ENCODE measurements around the gene MEOX1.

The MEOX1 gene

GRCh38 chr17:43679911-43680310, 18.2 kb upstream of the MEOX1 start:
- no peak for DNase-seq (ENCODE audit: low spot score)

DNA sequence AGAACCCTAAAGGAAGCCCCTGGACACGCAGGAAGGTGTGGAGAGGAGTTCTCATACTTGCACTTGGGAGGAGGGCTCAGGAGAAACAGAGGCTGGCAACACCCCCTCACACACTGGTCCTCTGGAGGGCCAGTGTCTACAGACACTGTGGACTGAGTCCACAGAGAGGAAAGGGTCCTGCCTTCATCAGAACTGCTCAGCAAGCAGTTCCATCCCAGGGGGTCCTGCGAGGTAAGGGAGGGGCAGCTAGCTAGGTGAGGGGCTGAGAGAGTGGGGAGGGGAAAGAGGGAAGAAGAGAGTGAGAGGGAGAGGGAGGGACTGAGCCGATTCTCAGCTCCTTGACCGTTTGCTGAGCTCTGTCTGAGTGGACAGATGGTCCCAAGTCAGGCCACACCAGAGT, 17.7 kb upstream of the MEOX1 start:
- DNase-seq (ENCODE audit: low spot score) = no peak

DNA sequence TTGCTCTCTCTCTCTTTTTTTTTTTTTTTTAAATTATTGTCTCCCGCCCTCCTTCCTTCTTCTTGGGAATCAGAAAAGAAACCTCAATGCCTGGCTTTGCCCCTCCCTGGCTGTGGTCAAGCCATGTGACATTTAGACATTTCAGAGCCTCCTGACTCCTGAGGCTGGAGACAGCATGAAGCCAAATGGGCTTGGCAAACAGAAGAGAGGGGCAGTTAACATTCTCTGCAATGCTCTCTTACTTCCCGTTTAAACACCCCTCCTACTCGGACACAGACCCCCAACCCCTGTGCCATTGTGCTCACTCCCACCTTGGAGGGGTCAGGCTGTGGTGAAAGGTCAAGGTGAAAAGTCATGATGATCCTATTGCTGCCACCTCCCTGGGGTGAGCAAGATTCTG, 14.7 kb upstream of the MEOX1 start:
- DNase-seq (ENCODE audit: low spot score) = no peak

DNA sequence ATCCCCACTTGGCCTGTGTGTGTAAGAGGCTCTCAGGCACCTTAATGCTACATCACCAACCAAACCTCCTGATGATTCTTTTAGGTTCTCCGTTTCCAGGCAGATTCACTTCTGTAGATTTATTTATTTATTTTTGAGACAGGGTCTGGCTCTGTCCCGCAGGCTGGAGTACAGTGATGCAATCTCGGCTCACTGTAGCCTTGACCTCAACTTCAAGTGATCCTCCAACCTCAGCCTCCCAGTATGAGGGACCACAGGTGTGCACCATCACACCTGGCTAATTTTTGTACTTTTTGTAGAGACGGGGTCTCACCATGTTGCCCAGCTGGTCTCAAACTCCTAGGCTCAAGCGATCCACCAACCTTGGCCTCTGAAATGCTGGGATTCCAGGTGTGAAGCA, 12.7 kb upstream of the MEOX1 start:
- DNase-seq (ENCODE audit: low spot score) = no peak

- peak; percentile 79 for DNase-seq (ENCODE audit: low spot score)
These were observed 12.0 kb upstream of the MEOX1 start for GRCh38 chr17:43673516-43674323.

- no peak for DNase-seq (ENCODE audit: low spot score)
These were observed 10.2 kb upstream of the MEOX1 start for GRCh38 chr17:43671755-43672519.

DNA sequence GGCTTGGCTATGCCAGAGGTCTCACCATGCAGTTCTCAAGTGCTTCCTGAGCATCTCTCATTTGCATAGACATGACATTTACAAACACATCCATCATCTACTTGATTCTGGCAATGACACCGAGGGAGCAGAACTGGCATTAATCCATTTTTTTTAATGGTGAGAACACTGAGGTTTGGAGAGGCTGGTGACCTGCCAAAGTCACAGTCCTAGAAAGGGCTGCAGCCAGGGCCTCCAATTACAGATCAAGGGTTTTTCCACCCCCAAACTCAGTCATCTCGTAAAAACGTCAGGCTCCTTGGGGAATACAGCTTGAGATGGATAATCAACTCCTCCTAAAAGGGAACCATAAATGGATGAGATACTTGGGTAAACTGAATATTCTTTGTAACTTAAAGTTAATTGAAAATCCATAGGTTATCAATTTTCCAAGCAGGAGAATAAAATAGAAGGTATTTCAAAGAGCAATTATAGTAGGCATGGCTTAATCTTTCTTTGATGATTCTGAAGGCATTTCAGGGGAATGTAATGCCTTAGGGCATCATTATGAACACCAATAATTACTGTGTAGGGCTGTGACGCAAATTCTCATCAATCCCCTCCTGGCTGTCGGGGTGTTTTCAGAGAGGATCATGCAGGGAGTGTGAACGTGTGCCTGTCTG, 9.4 kb upstream of the MEOX1 start:
- peak; percentile 17 for DNase-seq (ENCODE audit: low spot score)

DNA sequence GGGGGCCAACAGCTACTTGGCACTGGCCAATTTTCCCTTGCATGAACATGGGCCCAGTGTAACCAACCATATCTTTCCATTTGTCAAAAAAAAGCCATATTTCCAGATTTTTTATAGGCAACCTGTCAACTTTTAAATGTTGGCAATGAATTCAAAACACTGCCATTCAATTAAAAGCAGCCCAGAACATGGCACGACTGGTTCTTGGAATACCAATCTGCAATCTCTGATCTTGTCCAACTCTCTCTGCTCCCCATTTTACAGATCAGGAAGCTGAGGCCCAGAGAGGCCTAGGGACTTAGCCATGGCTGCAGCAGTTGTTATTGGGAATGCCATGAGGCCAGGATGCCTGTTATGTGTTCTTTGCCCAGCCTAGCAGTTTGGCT, 8.9 kb upstream of the MEOX1 start:
- DNase-seq (ENCODE audit: low spot score) = no peak

GRCh38 chr17:43669971-43670644, 8.4 kb upstream of the MEOX1 start:
- DNase-seq (ENCODE audit: low spot score) = no peak

DNA sequence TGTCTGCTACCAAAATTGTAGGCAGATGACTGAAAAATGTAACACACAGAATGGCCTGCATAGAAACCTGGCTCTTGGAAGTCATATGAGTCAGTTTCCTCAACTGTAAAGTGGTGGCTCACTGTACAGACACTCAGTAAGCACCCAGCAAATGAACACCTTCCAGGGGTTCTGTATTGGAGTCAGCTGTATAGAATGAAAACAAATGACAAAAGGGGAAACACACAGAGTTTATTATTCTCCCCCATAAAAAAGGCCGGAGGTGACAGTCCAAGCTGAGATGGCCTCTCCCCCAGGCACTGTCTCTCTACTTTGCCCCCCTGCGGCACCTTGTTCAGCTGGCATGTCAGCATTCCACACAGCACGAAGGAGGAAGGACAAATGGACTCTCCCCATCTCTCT, 6.2 kb upstream of the MEOX1 start:
- no peak for DNase-seq (ENCODE audit: low spot score)

DNA sequence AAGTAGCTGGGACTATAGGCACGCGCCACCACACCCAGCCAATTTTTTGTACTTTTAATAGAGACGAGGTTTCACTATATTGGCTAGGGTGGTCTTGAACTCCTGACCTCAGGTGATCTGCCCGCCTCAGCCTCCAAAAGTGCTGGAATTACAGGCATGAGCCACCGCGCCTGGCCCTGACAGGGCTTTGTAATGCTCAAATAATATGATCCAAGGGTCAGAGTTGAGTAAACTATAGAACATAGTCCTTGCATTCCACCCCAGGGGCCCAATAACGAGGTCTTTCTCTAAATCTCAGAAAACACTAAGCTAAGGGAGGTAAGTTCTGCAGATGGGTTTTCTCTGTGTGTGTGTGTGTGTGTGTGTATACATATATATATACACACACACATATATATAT, 5.8 kb upstream of the MEOX1 start:
- DNase-seq (ENCODE audit: low spot score) = no peak

GRCh38 chr17:43665937-43666236, 4.2 kb upstream of the MEOX1 start:
- no peak for DNase-seq (ENCODE audit: low spot score)

- no peak for DNase-seq (ENCODE audit: low spot score)
These were observed 3.6 kb upstream of the MEOX1 start for GRCh38 chr17:43665084-43665936.

GRCh38 chr17:43664096-43664495, 2.4 kb upstream of the MEOX1 start:
- DNase-seq (ENCODE audit: low spot score) = no peak

- DNase-seq (ENCODE audit: low spot score) = no peak
These were observed 1.7 kb upstream of the MEOX1 start for GRCh38 chr17:43663383-43663782.

DNA sequence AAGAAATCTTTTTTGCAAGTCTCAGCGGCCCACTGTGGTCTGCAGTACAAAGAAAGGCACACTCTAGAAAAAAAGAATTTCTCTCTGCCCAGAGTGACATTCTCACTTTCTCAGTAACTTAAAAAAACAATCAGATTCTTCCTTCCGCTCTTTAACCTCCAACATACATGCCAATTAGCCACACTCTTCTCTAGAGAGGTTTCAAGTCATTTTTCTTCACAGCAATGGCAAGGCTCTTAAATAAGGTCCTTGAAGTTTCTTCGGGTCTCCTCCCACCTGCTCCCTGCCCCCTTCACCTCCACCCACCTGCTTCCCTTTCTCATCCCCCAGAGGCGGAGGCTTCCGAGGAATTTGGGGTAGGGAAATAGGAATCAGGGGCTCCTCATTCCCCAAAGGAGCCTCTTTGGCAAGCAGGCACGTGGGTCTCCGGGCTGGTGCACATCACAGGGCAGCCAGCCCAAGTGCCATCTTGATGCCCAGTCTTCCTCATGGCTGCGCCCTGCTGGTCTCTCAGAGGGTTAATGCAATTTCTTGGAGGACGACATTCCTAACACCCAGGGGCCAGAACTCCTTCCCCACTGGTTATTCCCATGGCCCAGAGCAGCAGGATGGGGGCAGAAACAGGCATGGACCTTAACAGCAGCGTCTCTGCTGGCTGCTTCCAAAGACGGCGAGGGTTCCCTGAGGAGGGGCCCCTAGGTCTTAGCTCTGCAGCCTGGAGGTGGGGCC, 855 bp upstream of the MEOX1 start:
- no peak for DNase-seq (ENCODE audit: low spot score)

GRCh38 chr17:43660816-43661493, 767 bp downstream of the MEOX1 start:
- no peak for DNase-seq (ENCODE audit: low spot score)

GRCh38 chr17:43659823-43660617, 1.7 kb downstream of the MEOX1 start:
- no peak for DNase-seq (ENCODE audit: low spot score)

- no peak for DNase-seq (ENCODE audit: low spot score)
These were observed 2.8 kb downstream of the MEOX1 start for GRCh38 chr17:43658900-43659299.
